ENCODE data around the gene ZMYM2. TPM values are rescaled to one million over a fixed set of nuclear protein-coding genes. Genes with fewer than 3 reads are reported as not detected.

The ZMYM2 gene
- total and polyA plus RNA-seq, 7 donors = 6.7 to 42.8 (median 25.4) TPM

GRCh38 chr13:20105161-20105689 lies 146.7 kb downstream of the ZMYM2 start:
- TF ChIP-seq, protein P1, sequence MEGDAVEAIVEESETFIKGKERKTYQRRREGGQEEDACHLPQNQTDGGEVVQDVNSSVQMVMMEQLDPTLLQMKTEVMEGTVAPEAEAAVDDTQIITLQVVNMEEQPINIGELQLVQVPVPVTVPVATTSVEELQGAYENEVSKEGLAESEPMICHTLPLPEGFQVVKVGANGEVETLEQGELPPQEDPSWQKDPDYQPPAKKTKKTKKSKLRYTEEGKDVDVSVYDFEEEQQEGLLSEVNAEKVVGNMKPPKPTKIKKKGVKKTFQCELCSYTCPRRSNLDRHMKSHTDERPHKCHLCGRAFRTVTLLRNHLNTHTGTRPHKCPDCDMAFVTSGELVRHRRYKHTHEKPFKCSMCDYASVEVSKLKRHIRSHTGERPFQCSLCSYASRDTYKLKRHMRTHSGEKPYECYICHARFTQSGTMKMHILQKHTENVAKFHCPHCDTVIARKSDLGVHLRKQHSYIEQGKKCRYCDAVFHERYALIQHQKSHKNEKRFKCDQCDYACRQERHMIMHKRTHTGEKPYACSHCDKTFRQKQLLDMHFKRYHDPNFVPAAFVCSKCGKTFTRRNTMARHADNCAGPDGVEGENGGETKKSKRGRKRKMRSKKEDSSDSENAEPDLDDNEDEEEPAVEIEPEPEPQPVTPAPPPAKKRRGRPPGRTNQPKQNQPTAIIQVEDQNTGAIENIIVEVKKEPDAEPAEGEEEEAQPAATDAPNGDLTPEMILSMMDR (IDR thresholded peaks at IDR 0.05) = no peak
- no peak overlapping the region for H3K4me3 ChIP-seq
- DNase-seq (no peak), ATAC-seq (no peak)
- no peaks in the 10 kb centered on the region for H3K9me3 ChIP-seq
- intact Hi-C loops (cut with DNase I) = no loop called here
- no peak overlapping the region for H3K27ac ChIP-seq
- 81 to 83% (median 82%) methylated on average over 13 of the region's 13 CpGs for WGBS, 3 donors
- peaks cover 0 to 17% (median 2%) of the 10 kb centered on the region in 3 donors for H3K27me3 ChIP-seq (ENCODE audit: insufficient read depth in 3 of 3, low read length in 2 of 3)
- no peaks in the 10 kb centered on the region for H3K36me3 ChIP-seq (ENCODE audit: insufficient read depth in 1 of 2, low read depth in 1 of 2)
- no peaks in the 10 kb centered on the region for H3K4me1 ChIP-seq

GRCh38 chr13:20106742-20107141 lies 148.2 kb downstream of the ZMYM2 start:
- Histone ChIP-seq H3K27me3 (ENCODE audit: insufficient read depth in 3 of 3, low read length in 2 of 3) (peaks cover 0 to 11% (median 2%) of the 10 kb centered on the region in 3 donors), H3K36me3 (ENCODE audit: insufficient read depth in 1 of 2, low read depth in 1 of 2) (no peaks in the 10 kb centered on the region), H3K4me3 (no peak overlapping the region), H3K9me3 (no peaks in the 10 kb centered on the region), H3K4me1 (no peaks in the 10 kb centered on the region), H3K27ac (no peak overlapping the region)
- WGBS, 3 donors = 24 to 30% (median 26%) methylated on average over 4 of the region's 4 CpGs
- DNase-seq (no peak), ATAC-seq (no peak)
- intact Hi-C loops (cut with DNase I) = no loop called here
- TF ChIP-seq, protein P1 (IDR thresholded peaks at IDR 0.05) = no peak

- H3K4me3 ChIP-seq = no peak overlapping the region
- no peak overlapping the region for H3K27ac ChIP-seq
- TF ChIP-seq, protein P1 (IDR thresholded peaks at IDR 0.05) = no peak
- ATAC-seq (no peak), DNase-seq (no peak)
- H3K36me3 ChIP-seq (ENCODE audit: insufficient read depth in 1 of 2, low read depth in 1 of 2) = no peaks in the 10 kb centered on the region
- H3K9me3 ChIP-seq = no peaks in the 10 kb centered on the region
- intact Hi-C loops (cut with DNase I) = no loop called here
- no peaks in the 10 kb centered on the region for H3K4me1 ChIP-seq
- no peaks in the 10 kb centered on the region for H3K27me3 ChIP-seq (ENCODE audit: insufficient read depth in 3 of 3, low read length in 2 of 3)
- WGBS, 3 donors = 74 to 84% (median 77%) methylated on average over 2 of the region's 2 CpGs
Observed at GRCh38 chr13:20109037-20109436, 150.5 kb downstream of the ZMYM2 start.

DNA sequence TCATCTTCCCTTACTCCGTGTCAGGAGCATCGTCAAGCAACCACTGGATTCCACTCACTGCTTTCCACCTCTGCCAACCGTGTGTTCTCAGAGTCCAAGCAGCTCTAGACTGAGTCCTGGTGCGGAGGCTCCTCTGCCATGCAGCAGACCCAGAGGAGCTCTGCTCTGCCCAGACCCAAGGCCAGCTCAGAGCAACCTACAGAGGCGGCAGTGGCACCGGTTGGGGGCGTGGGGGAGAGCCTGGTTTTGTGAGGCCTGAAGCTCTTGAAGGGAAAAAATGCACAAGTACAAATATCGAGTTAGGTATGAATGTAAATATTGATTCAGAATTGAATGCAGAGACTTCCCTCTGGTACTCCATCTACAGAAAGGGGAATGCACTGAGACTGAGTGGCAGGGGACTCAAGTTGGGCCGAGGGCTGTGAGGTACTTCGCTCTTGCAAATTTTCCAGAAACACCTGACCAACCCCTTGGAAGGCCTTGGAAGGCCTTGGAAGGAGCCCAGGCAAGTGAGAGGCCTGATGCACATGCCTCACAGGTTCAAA lies 155.6 kb downstream of the ZMYM2 start:
- TF ChIP-seq, protein P1 (IDR thresholded peaks at IDR 0.05) = no peak
- Histone ChIP-seq H3K27ac (no peak overlapping the region), H3K4me1 (peaks cover 4% of the 10 kb centered on the region), H3K4me3 (no peak overlapping the region), H3K27me3 (ENCODE audit: insufficient read depth in 3 of 3, low read length in 2 of 3) (no peaks in the 10 kb centered on the region), H3K36me3 (ENCODE audit: insufficient read depth in 1 of 2, low read depth in 1 of 2) (no peaks in the 10 kb centered on the region), H3K9me3 (no peaks in the 10 kb centered on the region)
- ATAC-seq (no peak), DNase-seq (no peak)
- intact Hi-C loops (cut with DNase I) = no loop called here
- WGBS, 3 donors = 77 to 88% (median 86%) methylated on average over 10 of the region's 10 CpGs

- Histone ChIP-seq H3K4me3 (no peak overlapping the region), H3K4me1 (peaks cover 4% of the 10 kb centered on the region), H3K27me3 (ENCODE audit: insufficient read depth in 3 of 3, low read length in 2 of 3) (no peaks in the 10 kb centered on the region), H3K9me3 (no peaks in the 10 kb centered on the region), H3K27ac (no peak overlapping the region), H3K36me3 (ENCODE audit: insufficient read depth in 1 of 2, low read depth in 1 of 2) (no peaks in the 10 kb centered on the region)
- WGBS, 3 donors = 89 to 94% (median 89%) methylated on average over 6 of the region's 6 CpGs
- intact Hi-C loops (cut with DNase I) = no loop called here
- TF ChIP-seq, protein P1 (IDR thresholded peaks at IDR 0.05) = no peak
- DNase-seq (no peak), ATAC-seq (no peak)
Observed at GRCh38 chr13:20116213-20116612, 157.7 kb downstream of the ZMYM2 start.

All from psoas muscle (tissue), 8 donors.